HCT116 (cell line): ENCODE measurements around the gene SALL4.

ENCODE experiments used
- EZH2 ChIP-seq: fragments of 200-600 bp; sonication (generic); IDR thresholded peaks from 2 replicates; pipeline ENCODE4 v1.6.1; 2017; ENCODE audit warnings: antibody characterized with exemption, mixed run types
- YY1 ChIP-seq: IDR thresholded peaks from 2 replicates; pipeline ENCODE4 v1.6.1; 2011; ENCODE audit warnings: low read length, low read depth, moderate library complexity, mild to moderate bottlenecking; ENCODE audit not compliant: insufficient replicate concordance; ENCODE audit errors: extremely low read depth
- TF ChIP-seq, protein P1 (sequence below), 3 experiments: fragments of 200-600 bp in 1 of 3; sonication (generic) in 1 of 3; IDR thresholded peaks in 2 of 3; conservative IDR thresholded peaks in 1 of 3; 2 replicates each; pipeline ENCODE4 v1.5.1; 2012 to 2017; ENCODE audit warnings: low read depth in 2 of 3, low read length in 2 of 3, antibody characterized with exemption in 1 of 3, borderline replicate concordance in 1 of 3, control low read depth in 1 of 3, mild to moderate bottlenecking in 1 of 3, mixed read lengths in 1 of 3, mixed run types in 1 of 3, moderate library complexity in 1 of 3; ENCODE audit not compliant: insufficient read depth in 1 of 3
- TF ChIP-seq, protein P2 (sequence below): IDR thresholded peaks from 2 replicates; pipeline ENCODE4 v1.6.1; 2012

DNA sequence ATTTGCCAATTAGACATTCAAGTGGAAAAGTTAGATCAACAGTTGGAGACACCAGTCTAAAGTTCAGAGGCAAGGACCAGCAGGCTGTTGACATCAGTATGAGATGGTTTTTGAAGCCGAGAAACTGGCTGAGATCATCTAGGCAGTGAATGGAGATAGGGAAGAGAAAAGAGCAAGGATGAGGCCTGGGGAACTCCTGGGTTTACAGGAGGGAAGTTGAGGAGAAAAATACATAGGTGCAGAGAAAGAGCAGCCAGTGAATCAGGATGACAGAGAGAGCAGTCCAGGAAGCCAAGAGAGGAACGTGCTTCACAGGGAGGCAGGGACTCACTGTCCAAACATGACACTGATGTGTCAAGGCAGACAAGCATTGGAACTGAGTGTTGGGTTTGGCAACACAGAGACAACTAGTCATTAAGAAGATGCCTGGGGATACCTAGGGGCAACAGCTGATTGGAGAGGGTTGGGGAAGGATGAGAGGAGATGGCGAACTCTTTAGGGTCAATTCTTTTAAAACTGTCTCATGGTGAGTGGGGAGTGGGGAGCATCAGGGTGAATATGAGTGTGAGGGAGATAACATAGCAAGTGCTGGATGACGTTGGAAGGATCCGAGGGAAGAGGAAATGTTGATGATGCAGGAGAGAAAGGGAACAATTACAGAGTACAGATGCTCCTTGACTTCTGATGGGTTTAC lies 13.2 kb upstream of the SALL4 start:
- TF ChIP-seq, protein P1, sequence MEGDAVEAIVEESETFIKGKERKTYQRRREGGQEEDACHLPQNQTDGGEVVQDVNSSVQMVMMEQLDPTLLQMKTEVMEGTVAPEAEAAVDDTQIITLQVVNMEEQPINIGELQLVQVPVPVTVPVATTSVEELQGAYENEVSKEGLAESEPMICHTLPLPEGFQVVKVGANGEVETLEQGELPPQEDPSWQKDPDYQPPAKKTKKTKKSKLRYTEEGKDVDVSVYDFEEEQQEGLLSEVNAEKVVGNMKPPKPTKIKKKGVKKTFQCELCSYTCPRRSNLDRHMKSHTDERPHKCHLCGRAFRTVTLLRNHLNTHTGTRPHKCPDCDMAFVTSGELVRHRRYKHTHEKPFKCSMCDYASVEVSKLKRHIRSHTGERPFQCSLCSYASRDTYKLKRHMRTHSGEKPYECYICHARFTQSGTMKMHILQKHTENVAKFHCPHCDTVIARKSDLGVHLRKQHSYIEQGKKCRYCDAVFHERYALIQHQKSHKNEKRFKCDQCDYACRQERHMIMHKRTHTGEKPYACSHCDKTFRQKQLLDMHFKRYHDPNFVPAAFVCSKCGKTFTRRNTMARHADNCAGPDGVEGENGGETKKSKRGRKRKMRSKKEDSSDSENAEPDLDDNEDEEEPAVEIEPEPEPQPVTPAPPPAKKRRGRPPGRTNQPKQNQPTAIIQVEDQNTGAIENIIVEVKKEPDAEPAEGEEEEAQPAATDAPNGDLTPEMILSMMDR (IDR thresholded peaks at IDR 0.05 in 2 of 3, conservative IDR thresholded peaks at IDR 0.05 in 1 of 3; ENCODE audit: borderline replicate concordance in 1 of 3, insufficient read depth in 1 of 3, low read depth in 2 of 3, low read length in 2 of 3): no peak
- TF ChIP-seq, protein P2, sequence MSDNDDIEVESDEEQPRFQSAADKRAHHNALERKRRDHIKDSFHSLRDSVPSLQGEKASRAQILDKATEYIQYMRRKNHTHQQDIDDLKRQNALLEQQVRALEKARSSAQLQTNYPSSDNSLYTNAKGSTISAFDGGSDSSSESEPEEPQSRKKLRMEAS: no peak
- TF ChIP-seq EZH2: no peak
- no peak for TF ChIP-seq YY1
